Measurements from ENCODE around the gene PBX3. TPM values are rescaled to one million over a fixed set of nuclear protein-coding genes. Genes with fewer than 3 reads are reported as not detected.

PBX3 gene
- total and polyA plus RNA-seq, 9 of the 15 experiments (the other 6 are each of a cell fraction or from before 2014, with no cell fraction given) = 0.14 to 5.8 (median 0.92) TPM

DNA sequence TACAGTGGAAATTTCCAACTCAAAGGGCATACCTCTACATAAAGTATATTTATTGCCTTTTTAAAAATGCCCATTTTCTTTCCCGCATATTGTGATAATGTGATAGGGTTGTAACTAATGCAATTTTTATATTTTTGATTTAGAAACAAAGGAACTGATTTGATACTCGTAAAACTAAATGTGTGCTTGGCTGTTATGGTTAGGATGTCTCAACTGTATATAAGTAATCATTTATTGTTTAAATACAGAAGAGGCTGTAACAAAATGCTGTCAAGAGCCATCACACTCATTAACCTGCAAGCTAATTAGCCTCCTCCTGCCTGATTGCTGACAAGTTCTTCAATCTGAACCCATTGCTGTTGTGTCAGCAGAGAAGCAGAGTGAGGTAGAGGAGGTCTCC, 149.2 kb downstream of the PBX3 start:
- ChIA-PET CTCF (ENCODE audit: low intra/inter-chr PET ratio) (no interaction called here), POLR2A (no interaction called here)
- no peak overlapping the region for H3K9ac ChIP-seq (ENCODE audit: insufficient read depth in 1 of 2, low read depth in 2 of 2, low read length in 2 of 2)
- FAIRE-seq = no peak
- intact Hi-C loops (cut with micrococcal nuclease) = no loop called here
- H3K27ac ChIP-seq (ENCODE audit: extremely low read depth, low read depth, low read length) = no peak overlapping the region
- no TSS peak for BruUV-seq (replicated peaks)
- H3K4me2 ChIP-seq (ENCODE audit: insufficient read depth, low read length) = no peak overlapping the region
- H2AFZ ChIP-seq (ENCODE audit: low read depth, low read length) = no peak overlapping the region
- in situ Hi-C loops (cut with MboI) = no loop called here
- no peaks in the 10 kb centered on the region for H3K36me3 ChIP-seq (ENCODE audit: control insufficient read depth, insufficient read depth, low read length)
- H4K20me1 ChIP-seq (replicated peaks; ENCODE audit: control insufficient read depth, insufficient read depth, low read length) = no peaks in the 10 kb centered on the region
- 0% methylated on average over 2 of the region's 2 CpGs for WGBS (ENCODE audit: insufficient coverage, low coverage, missing lambda C conversion rate)
- H3K79me2 ChIP-seq (ENCODE audit: control insufficient read depth, insufficient read depth, low read length) = no peaks in the 10 kb centered on the region
- H3K9me3 ChIP-seq (replicated peaks; ENCODE audit: control insufficient read depth, insufficient read depth, low read depth, low read length) = no peaks in the 10 kb centered on the region
- no peaks in the 10 kb centered on the region for H3K4me1 ChIP-seq (replicated peaks in 1 of 2; ENCODE audit: control insufficient read depth in 2 of 2, insufficient read depth in 2 of 2, low read length in 2 of 2)
- H3K4me3 ChIP-seq = no peak overlapping the region
- no peaks in the 10 kb centered on the region for H3K9me1 ChIP-seq (ENCODE audit: control insufficient read depth, insufficient read depth, low read length)
- no peak for DNase-seq (ENCODE audit: extremely low read depth in 1 of 4, low spot score in 3 of 4)
- H3K27me3 ChIP-seq (ENCODE audit: control insufficient read depth in 2 of 2, insufficient read depth in 2 of 2, low read length in 2 of 2) = peaks cover 0 to 3% of the 10 kb centered on the region in 2 experiments; a peak in 1 of 5 replicates
- no peak for ATAC-seq
- TF ChIP-seq SIN3B (IDR thresholded peaks at IDR 0.05; ENCODE audit: low read depth) (no peak), PRPF4 (IDR thresholded peaks at IDR 0.05; ENCODE audit: insufficient read depth, low read depth, low read length, poor library complexity, severe bottlenecking) (no peak), ZNF57 (CRISPR knock-in tag; IDR thresholded peaks at IDR 0.05) (no peak), FOXA1 (IDR thresholded peaks at IDR 0.05; ENCODE audit: borderline replicate concordance) (no peak), COPS2 (conservative IDR thresholded peaks at IDR 0.05) (no peak), BRF1 (IDR thresholded peaks at IDR 0.05; ENCODE audit: borderline replicate concordance, extremely low read depth, insufficient read length) (no peak), ZNF134 (CRISPR knock-in tag; conservative IDR thresholded peaks at IDR 0.05) (no peak), PHF21A (IDR thresholded peaks at IDR 0.05; ENCODE audit: borderline replicate concordance, low read depth) (no peak), KLF10 (CRISPR knock-in tag; IDR thresholded peaks at IDR 0.05) (no peak), RNF2 (IDR thresholded peaks at IDR 0.05) (no peak), ZNF431 (CRISPR knock-in tag; IDR thresholded peaks at IDR 0.05) (no peak), ATF2 (CRISPR knock-in tag; IDR thresholded peaks at IDR 0.05) (no peak), NR1H2 (CRISPR knock-in tag; IDR thresholded peaks at IDR 0.05) (no peak), ZNF174 (CRISPR knock-in tag; IDR thresholded peaks at IDR 0.05) (no peak)
